ENCODE data around the gene MRPL10.

DNA sequence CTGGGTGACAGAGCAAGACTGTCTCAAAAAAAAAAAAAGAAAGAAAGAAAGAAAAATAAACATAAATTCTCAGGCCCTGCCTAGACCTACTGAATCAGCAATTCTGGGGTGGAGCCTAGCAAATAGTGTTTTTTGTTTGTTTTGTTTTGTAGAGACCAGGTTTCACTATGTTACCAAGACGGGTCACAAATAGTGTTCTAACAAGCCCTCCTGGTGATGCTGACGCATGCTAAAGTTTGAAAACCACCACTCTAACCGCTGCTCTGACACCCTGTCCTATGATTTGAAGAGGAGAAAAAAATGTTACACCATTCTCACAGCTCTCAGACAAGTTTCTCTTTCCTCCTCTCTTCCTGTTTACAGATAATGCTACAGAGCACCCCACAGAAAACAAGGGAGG lies 1.5 kb downstream of the MRPL10 start:
- TF ChIP-seq CTCF (IDR thresholded peaks at IDR 0.05) (no peak), POLR2A (IDR thresholded peaks at IDR 0.05) (peak in 1 of 4 donors; percentile 25)
